COLO668 (cell line): Measurements from ENCODE around the gene ZNF768.
A peak's percentile ranks its signal among the peaks of the same experiment; 100 is the strongest.

ENCODE experiments used
- DNase-seq: peaks from one replicate; lab custom pipeline; 2025; ENCODE audit not compliant: unreplicated experiment; lab: John Stamatoyannopoulos, UW

ZNF768 gene

DNA sequence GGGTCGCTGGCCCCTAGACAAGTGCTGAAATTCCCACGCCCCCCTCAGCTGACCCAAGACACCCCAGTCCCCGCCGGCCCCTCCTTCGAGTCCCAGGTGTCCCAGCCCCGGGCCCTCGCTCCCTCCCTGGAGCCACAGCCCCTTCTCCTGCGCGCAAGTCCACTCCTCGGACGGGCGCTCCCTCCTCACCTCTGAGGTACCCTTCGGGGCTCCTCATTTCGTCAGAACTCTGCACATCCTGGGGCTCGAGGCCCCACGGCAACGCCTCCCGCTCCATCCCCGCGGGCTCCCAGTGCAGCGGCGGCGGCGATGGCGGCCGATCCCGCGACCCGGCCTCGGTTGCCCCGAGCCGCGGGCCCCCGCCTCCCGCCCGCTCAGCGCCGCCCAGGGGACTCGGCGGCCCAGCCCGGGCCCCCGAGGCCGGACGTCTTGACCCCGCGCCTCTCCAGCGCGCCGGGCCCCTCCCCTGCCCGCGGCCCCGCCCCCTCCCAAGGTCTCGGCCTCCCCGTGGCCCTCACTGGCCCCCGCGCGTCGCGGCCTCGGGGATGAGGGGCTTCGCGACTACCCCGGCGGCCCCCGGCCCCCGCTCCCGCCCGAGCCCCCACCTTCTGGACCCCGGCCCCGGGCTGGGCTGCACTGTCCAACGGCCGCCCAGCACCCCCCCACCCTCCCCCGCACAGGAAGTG lies at the start of gene ZNF768:
Gene ZNF768 (minus strand): TSS at position 430 of the 686 bp plus-strand sequence. CDS start 153 bp downstream, at position 277.
- DNase-seq: peak; percentile 71

DNA sequence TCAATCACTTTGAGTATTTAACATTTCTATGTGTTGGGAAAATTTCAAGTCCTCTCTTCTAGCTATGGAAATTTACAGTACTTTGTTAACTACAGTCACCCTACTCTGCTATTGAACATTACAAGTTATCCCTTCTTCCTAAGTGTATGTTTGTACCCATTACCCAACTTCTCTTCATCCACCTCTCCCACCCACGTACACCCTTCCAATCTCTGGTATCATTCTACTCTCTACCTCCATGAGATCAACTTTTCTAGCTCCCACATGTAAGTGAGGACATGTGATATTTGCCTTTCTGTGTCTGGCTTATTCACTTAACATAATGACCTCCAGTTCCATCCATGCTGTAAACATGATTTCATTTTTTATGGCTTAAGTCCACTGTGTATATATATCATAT lies 48.3 kb upstream of the ZNF768 start:
- DNase-seq: no peak

DNA sequence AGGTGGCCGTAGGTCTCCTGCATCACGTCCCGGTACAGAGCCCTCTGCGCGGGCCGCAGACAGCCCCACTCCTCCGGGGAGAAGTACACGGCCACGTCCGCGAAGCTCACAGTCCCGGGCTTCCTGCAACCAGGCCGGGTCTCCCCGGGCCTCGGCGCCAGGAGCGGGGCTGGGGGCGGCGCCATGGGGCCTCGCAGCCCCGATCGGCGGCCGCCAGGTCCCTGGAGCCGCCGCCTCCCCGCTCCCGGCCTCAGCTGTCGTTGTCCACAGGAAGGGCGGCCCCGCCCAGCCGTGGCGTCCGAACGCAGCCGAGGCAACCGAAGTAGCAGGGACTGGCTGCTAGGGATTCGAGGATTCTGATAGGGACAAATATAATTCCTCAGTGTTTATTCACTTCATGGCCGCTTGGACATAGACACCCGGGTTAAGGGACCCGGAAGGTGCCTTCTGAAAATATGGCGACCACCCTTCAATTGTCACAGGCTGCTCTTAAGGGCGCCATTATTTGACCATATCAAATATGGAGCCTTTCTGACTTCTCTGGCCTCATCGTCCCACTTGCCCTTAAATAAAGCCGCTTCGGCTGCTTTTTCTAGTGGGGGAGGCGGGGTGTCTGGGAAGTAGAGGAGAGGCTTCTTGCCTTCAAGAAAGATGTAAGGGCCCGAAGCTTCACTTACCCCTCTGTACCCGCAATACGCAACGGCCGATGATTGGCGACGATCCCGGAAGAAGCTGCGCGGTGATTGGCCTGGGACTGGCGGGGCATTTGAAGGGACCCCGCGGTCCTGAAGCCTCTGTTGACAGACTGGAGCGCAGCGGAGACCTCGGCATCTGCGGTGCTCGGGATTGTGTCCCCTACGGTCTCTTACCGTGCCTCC lies 45.3 kb upstream of the ZNF768 start, which contains the start of gene ZNF688:
Gene ZNF688 (minus strand): TSS at position 270 of the 878 bp plus-strand sequence. CDS start 85 bp downstream, at position 185.
- DNase-seq: peak; percentile 87

DNA sequence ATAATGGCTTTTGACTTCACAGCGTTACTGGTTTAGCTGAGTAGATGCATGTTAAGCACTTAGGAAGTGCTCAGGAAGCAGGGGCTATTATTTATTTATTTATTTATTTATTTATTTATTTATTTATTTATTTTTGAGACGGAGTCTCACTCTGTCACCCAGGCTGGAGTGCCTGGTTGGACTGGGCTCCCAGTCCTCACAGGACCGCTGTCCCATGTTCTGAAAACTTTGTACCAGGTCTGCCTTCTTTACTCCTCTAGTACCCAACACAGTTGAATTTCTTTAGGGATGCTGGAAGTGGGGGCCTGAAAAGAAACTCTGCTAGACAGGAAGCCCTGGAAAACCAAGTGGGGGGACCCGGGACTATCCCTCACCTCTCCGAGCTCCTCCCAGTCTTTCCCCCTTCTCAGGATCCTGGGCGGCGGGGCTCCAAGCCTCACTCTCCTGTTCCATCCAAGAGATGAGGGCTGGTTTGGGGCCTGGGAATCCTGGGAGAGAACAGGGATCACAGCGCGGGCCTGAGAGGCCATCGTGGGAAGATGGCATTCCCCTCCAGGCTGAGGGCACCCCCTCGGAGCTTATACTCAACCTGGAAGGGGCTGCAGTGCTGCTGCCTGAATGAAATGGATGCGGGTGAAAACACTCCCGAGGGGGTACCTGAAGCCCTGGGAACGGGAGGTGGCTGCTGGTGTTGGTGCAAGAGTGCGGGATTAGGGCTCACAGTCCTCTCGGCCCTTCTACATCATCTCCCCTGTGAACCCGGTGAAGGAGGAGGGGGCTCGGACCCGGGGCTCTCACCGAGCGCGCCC lies 44.5 kb upstream of the ZNF768 start:
- DNase-seq: peak; percentile 46

DNA sequence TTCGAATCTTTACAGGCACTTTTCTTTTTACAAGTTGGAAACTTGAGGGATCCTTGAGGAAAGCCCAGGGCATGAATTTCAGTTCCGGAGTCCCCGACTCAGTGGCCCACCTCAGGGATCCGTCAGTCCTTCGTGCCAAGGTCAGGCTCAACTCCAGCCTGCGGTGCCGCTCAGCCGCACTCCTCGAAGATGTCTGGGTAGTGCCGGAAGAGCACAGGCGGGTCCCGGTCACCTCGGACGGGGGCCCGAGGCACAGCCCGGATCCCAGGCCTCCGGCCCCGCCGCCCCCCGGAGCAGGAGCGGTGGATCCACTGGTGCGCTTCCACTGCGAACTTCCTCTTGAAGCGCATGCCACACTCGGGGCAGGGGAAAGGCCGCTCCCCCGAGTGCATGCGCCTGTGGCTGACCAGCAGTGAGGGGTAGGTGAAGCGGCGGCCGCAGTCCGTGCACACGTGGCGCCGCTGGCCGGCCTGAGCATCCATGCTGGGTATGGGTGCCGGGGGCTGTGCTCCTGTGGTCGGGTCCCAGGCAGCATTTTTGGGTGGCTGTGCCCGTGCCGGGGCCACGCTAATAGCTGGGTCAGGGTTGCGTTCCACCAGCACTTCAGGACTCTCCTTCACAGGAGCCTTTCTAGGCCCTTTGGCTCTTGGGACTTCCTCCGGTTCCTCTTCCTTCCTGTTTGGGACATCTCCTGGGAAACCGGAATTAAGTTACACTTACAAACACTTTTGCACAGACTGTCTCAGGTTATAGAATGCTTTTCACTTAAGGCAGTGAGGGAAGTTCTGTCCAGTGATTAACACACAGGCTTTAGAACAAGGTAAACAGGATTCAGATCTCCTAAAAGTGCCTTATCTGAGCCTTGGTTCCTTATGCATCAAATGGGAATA lies 43.6 kb upstream of the ZNF768 start:
- DNase-seq: no peak

DNA sequence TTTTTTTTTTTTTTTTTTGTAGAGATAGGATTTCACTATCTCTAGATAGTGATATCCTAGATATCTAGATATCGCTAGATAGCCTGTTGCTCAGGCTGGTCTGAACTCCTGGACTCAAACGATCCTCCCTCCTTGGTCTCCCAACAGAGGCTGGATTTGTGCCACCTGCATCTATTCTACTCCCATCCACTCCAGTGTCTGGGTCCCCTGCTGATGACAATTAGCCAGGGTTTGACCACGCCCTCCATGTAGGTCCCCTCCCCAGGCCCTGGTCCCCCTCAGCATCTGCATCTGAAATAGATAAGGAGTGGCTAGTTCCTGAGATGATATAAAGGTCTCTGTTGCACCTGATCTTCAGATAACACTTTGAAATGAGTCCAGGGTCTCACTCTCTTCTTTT lies 42.9 kb upstream of the ZNF768 start:
- no peak for DNase-seq

GRCh38 chr16:30567991-30568638 lies 41.7 kb upstream of the ZNF768 start:
- DNase-seq: no peak

DNA sequence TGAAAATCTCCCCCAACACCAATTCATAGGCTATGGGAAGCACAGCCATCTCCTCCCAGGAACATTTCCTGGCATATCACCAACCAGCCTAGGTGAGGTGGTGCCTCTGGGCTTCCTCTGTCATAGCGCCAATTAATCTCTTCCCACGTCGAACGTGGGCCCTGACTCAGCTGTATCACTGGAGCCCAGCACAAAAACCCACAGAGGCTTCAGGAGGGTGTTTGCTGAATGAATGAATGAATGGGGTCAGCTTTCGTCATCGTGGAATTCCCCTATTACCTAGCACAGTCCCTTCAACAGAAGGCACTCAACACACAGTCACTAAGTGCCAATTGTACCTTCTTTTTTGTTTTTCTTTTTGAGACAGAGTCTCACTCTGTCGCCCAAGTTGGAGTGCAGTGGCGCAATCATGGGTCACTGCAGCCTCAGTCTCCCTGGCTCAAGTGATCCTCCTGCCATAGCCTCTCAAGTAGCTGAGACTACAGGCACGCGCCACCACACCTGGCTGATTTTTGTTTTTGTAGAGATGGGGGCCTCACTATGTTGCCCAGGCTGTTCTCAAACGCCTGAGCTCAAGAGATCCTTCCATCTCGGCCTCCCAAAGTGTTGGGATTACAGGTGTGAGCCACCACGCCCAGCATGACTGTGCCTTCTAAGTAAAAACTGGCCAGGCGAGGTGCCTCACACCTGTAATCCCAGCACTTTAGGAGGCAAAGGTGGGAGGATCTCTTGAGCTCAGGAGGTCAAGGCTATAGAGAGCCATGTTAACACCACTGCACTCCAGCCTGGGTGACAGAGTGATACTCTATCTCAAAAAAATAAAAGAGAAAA lies 41.0 kb upstream of the ZNF768 start:
- peak; percentile 6 for DNase-seq

DNA sequence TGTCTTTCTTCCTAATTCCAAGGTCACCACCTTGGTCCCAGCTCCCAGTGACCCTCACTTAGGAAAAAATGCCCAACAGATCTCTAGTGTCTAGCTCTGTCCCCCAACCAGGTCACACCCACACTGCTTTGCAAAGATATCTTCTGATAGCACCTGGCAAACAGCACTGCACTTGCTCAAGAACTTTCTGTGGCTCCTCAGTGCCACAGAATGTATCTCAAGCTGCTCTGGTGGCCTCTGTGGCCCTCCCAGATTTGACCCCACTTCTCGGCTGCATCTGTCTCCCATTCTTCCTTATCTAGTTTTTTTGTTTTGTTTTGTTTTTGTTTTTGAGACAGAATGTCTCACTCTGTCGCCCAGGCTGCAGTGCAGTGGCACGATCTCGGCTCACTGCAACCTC lies 40.2 kb upstream of the ZNF768 start:
- no peak for DNase-seq

DNA sequence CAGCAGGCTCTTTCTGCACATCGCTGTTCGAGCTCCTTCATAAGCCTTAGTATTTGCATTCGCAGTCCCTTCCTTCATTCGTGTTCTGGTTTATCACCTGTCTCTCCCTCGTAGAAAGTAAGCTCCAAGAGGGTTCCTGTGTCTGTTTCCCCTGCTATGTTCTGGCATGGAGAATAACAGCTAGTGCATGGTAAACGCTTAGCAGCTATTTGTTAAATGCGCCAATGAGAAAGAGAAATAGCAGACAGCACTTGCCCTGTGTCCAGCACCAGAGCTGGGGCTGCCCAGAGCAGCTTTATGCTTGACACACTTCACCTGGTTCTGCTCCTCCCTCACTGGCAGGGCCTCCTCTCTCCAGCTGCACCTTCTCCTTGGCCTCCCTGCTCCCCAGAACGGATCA lies 39.6 kb upstream of the ZNF768 start:
- DNase-seq: no peak

DNA sequence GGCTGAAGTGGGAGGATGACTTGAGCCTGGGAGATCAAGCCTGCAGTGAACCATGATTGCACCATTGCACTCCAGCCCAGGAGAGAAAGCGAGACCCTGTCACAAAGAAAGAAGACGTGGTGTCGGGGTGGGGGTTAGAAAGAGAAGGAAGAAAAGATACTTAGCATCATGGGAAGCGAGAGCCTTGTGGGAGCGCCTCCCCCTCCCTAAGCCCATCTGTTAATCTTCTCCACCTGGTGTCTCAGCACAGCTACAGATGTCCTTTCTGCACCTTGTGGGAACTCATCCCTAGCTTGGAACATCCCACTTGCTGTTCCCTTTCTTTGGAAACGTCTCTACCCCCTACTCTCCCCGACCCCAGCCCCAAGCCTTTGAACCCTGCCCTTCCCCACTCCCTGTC lies 39.2 kb upstream of the ZNF768 start:
- no peak for DNase-seq

- peak; percentile 79 for DNase-seq
Measured at GRCh38 chr16:30562021-30562420, 35.7 kb upstream of the ZNF768 start.

DNA sequence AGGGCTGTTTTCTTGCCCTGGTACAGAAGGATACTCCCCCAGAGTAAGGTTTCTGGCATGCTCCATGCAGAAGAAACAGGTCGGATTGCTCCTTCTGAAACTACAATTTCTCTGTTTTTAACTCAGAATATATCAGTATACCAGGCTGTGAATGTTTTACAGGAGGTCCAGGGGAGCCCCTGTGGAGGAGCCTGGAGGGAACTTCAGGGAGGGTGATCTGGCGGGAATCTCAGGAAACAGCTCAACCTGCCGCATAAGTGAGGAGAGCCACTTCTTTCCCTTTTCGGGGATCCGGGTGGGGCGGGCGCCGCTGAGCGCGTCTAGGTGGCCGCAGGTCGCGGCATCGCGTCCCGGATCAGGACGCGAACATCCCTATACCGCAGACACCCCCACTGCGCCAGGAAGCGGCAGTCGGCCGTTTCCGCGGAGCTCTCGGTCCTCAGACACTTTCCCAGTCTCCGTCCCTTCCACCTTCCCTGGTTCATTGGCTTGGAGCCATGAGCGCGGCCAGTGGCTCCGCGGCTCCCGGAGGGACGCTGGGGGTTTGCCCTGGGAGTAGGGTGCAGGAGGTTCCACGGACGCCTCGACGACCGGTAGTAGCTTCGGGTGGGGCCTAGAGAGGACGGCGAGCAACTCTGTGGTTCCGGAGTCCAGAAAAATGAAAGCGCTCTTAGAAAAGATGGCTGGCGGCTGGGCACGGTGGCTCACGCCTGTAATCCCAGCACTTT lies 34.9 kb upstream of the ZNF768 start:
- DNase-seq: peak; percentile 69

DNA sequence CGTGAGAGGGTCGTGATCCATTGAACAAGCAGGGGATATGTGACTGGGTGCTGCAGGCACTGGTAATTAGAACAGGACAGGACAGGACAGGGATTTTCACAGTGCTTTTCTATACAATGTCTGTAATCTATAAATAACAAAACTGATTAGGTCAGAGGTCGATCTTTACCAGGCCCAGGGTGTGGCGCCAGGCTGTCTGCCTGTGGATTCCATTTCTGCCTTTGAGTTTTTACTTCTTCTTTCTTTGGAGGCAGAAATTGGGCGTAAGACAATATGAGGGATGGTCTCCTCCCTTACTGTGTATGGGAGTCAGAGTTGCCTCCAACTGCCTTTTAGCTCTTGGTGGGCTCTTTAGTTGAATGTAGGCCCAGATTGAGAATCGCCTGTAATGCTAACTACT lies 33.3 kb upstream of the ZNF768 start:
- no peak for DNase-seq

DNA sequence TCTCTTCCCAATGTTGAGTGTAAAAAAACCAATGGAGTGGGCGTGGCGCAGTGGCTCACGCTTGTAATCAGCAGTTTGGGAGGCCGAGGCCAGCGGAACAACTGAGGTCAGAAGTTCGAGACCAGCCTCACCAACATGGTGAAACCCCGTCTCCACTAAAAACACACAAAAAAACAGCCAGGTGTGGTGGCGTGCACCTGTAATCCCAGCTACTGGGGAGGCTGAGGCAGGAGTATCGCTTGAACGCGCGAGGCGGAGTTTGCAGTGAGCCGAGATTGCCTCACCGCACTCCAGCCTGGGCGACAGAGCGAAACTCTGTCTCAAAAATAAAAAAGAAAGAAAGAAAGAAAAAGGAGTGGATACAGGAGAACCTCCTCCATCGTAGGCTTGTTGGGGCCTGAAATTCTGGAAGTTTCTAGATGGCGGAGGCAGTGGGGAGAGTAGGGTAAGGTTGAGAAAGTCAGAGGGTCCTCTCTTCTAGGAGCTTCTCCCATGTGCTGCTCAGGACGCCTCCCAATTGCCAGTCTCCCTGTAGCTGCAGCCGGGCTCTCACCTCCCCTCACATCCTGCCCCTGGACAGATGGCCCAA lies 32.5 kb upstream of the ZNF768 start:
- DNase-seq: no peak

- DNase-seq: peak; percentile 98
Measured at GRCh38 chr16:30557957-30558788, 31.8 kb upstream of the ZNF768 start, which contains the start of gene ZNF764. Gene ZNF764, minus strand, starts transcription at chr16:30558374. Its CDS starts 192 bp downstream, at chr16:30558182.

DNA sequence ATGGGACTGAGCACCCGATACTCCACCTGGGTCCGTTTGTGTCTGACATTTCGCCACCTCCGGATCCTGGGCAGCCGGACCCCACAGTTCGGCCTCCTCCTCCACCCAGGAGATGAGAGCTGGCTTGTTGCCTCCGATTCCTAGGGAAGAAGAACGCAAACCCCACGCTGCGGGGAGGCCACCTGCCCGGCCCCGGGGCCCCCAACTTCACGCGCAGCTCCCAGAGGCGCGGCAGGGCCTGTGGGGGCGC lies 31.3 kb upstream of the ZNF768 start:
- no peak for DNase-seq
